Small intestine (tissue), 7 donors: ENCODE data around the gene PDE4D. TPM values are rescaled to one million over a fixed set of nuclear protein-coding genes. Genes with fewer than 3 reads are reported as not detected.

Source experiments
- DNase-seq, 2 donors: peaks; one replicate each; pipeline versions ENCODE4 v3.0.0 to v3.0.0-alpha.2; 2013
- FAIRE-seq: peaks from 2 replicates; lab custom pipeline; 2012; peaks lifted over from hg19 to GRCh38; lab: Jason Lieb, UNC
- H3K27ac ChIP-seq, 3 donors: one replicate each; pipeline ENCODE4 v1.5.1; 2013; ENCODE audit warnings: low read length in 2 of 3, mild to moderate bottlenecking in 2 of 3, control low read depth in 1 of 3, inconsistent platforms in 1 of 3, low read depth in 1 of 3, moderate library complexity in 1 of 3
- H3K27me3 ChIP-seq, 3 donors: one replicate each; pipeline ENCODE4 v1.6.1; 2013; ENCODE audit warnings: low read length in 3 of 3, inconsistent platforms in 1 of 3; ENCODE audit not compliant: control insufficient read depth in 3 of 3, insufficient read depth in 3 of 3
- H3K36me3 ChIP-seq, 3 donors: one replicate each; pipeline ENCODE4 v1.6.1; 2013; ENCODE audit warnings: low read length in 3 of 3, inconsistent platforms in 1 of 3, low read depth in 1 of 3, mild to moderate bottlenecking in 1 of 3, moderate library complexity in 1 of 3; ENCODE audit not compliant: control insufficient read depth in 3 of 3, insufficient read depth in 2 of 3
- H3K4me1 ChIP-seq, 3 donors: one replicate each; pipeline ENCODE4 v1.6.1; 2013; ENCODE audit warnings: low read length in 2 of 3, inconsistent platforms in 1 of 3, low read depth in 1 of 3, mild to moderate bottlenecking in 1 of 3, moderate library complexity in 1 of 3; ENCODE audit not compliant: control insufficient read depth in 3 of 3, insufficient read depth in 2 of 3
- H3K4me3 ChIP-seq, 3 donors: one replicate each; pipeline ENCODE4 v1.5.1; 2013; ENCODE audit warnings: low read length in 3 of 3, control low read depth in 1 of 3, inconsistent platforms in 1 of 3, low read depth in 1 of 3, mild to moderate bottlenecking in 1 of 3, moderate library complexity in 1 of 3
- H3K9me3 ChIP-seq, 2 donors: one replicate each; pipeline ENCODE4 v1.6.1; 2013; ENCODE audit warnings: low read depth in 1 of 2, low read length in 1 of 2; ENCODE audit not compliant: control insufficient read depth in 2 of 2, insufficient read depth in 1 of 2
- WGBS, 3 donors: extraction: QIAGEN DNeasy Blood & Tissue Kit; methylation state at CpG; one replicate each; pipeline ENCODE4 v1.1.7; 2013; 5-methylcytosine and 5-hydroxymethylcytosine counted together
- polyA plus RNA-seq, 4 donors: library from polyadenylated mRNA; stranded (reverse) in 3 of 4; unstranded in 1 of 4; fragments of 200-250 nt in 3 of 4; fragments of 120-200 nt in 1 of 4; gene quantifications; one replicate each; pipeline versions ENCODE4 v1.2.1 to v1.2.3, GENCODE V29; 2013
- donor health status: healthy with polysubstance abuse.
- donor health status: control.
- donor health status: control.
- donor health status: Bipolar disorder and iron deficiency.
- donor health status: healthy.

PDE4D gene
- polyA plus RNA-seq, 4 donors, result 2.9 to 16.2 (median 5.3) TPM

- DNase-seq (no peak), FAIRE-seq (no peak)
- WGBS, 3 donors, result 79 to 88% (median 86%) methylated on average over 3 of the region's 3 CpGs
- no peak overlapping the region for H3K27ac ChIP-seq
- no peaks in the 10 kb centered on the region for H3K27me3 ChIP-seq
- H3K4me3 ChIP-seq, result no peak overlapping the region
- H3K9me3 ChIP-seq, result no peaks in the 10 kb centered on the region
- H3K4me1 ChIP-seq, result no peaks in the 10 kb centered on the region
- no peaks in the 10 kb centered on the region for H3K36me3 ChIP-seq
Measured at GRCh38 chr5:59729357-59729756, 164.2 kb downstream of the PDE4D start.

GRCh38 chr5:59728356-59728755 is 165.2 kb downstream of the PDE4D start:
- Histone ChIP-seq H3K4me3 (no peak overlapping the region), H3K27ac (no peak overlapping the region), H3K9me3 (no peaks in the 10 kb centered on the region), H3K27me3 (no peaks in the 10 kb centered on the region), H3K36me3 (no peaks in the 10 kb centered on the region), H3K4me1 (no peaks in the 10 kb centered on the region)
- FAIRE-seq (no peak), DNase-seq (no peak)
- WGBS, 3 donors, result 52 to 71% (median 59%) methylated on average over 1 of the region's 1 CpG

GRCh38 chr5:59727186-59727585 is 166.3 kb downstream of the PDE4D start:
- Histone ChIP-seq H3K27ac (no peak overlapping the region), H3K27me3 (no peaks in the 10 kb centered on the region), H3K36me3 (no peaks in the 10 kb centered on the region), H3K9me3 (no peaks in the 10 kb centered on the region), H3K4me3 (no peak overlapping the region), H3K4me1 (no peaks in the 10 kb centered on the region)
- FAIRE-seq (no peak), DNase-seq (no peak)
- 79 to 94% (median 86%) methylated on average over 2 of the region's 2 CpGs for WGBS, 3 donors

- Histone ChIP-seq H3K27ac (no peak overlapping the region), H3K36me3 (no peaks in the 10 kb centered on the region), H3K4me1 (no peaks in the 10 kb centered on the region), H3K4me3 (no peak overlapping the region), H3K27me3 (no peaks in the 10 kb centered on the region), H3K9me3 (no peaks in the 10 kb centered on the region)
- 89 to 97% (median 92%) methylated on average over 1 of the region's 1 CpG for WGBS, 3 donors
- no peak for FAIRE-seq
- DNase-seq, result no peak
Measured at GRCh38 chr5:59725392-59725767, 168.1 kb downstream of the PDE4D start.

- 71 to 76% (median 74%) methylated on average over 4 of the region's 4 CpGs for WGBS, 3 donors
- Histone ChIP-seq H3K9me3 (no peaks in the 10 kb centered on the region), H3K4me3 (no peak overlapping the region), H3K36me3 (no peaks in the 10 kb centered on the region), H3K27ac (peak overlapping the region in 1 of 3 donors; percentile 64), H3K4me1 (no peaks in the 10 kb centered on the region), H3K27me3 (no peaks in the 10 kb centered on the region)
- DNase-seq (peak; percentile 47 to 51), FAIRE-seq (no peak)
Measured at GRCh38 chr5:59724482-59725391, 168.8 kb downstream of the PDE4D start.

GRCh38 chr5:59722874-59723273 is 170.7 kb downstream of the PDE4D start:
- no peaks in the 10 kb centered on the region for H3K9me3 ChIP-seq
- WGBS, 3 donors, result 69 to 82% (median 72%) methylated on average over 2 of the region's 2 CpGs
- no peaks in the 10 kb centered on the region for H3K27me3 ChIP-seq
- no peak overlapping the region for H3K27ac ChIP-seq
- H3K4me3 ChIP-seq, result no peak overlapping the region
- DNase-seq (no peak), FAIRE-seq (no peak)
- no peaks in the 10 kb centered on the region for H3K36me3 ChIP-seq
- H3K4me1 ChIP-seq, result no peaks in the 10 kb centered on the region

- DNase-seq (no peak), FAIRE-seq (no peak)
- Histone ChIP-seq H3K27me3 (no peaks in the 10 kb centered on the region), H3K36me3 (no peaks in the 10 kb centered on the region), H3K27ac (no peak overlapping the region), H3K4me1 (no peaks in the 10 kb centered on the region), H3K4me3 (no peak overlapping the region), H3K9me3 (no peaks in the 10 kb centered on the region)
- WGBS, 3 donors, result 90 to 92% (median 92%) methylated on average over 3 of the region's 3 CpGs
Measured at GRCh38 chr5:59721741-59722140, 171.8 kb downstream of the PDE4D start.

- Histone ChIP-seq H3K4me1 (no peaks in the 10 kb centered on the region), H3K27ac (no peak overlapping the region), H3K27me3 (no peaks in the 10 kb centered on the region), H3K36me3 (peaks cover 0 to 2% (median 0%) of the 10 kb centered on the region in 3 donors), H3K9me3 (no peaks in the 10 kb centered on the region), H3K4me3 (no peak overlapping the region)
- FAIRE-seq, result no peak
- 92 to 98% (median 95%) methylated on average over 1 of the region's 1 CpG for WGBS, 3 donors
- DNase-seq, result no peak
Measured at GRCh38 chr5:59720063-59720462, 173.5 kb downstream of the PDE4D start.
